ENCODE data around the gene CMTM5.
A peak's percentile ranks its signal among the peaks of the same experiment; 100 is the strongest.

CMTM5 gene

DNA sequence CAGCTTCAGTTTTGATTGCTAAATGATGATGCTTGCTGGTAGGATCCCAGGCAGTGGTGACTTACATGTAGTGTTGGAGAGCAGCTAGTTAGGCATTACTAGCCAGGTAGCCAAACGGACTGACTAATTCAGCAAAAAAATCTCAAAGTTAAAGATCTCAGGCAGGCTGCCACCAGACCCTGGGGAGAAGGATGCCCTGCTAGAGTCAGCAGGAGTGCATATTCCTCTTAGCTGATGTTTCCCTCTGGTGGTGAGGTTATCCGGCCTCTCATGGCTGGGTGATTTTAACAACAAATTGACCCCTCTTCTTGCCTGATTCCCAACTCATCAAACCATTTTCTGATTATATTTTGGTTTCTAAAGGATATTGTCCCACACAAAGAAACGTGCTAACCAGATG is 14.6 kb upstream of the CMTM5 start:
- H3K4me3 ChIP-seq (ENCODE audit: low read depth, low read length) = no peak overlapping the region
- DNase-seq (ENCODE audit: low read depth) = peak; percentile 41
- TF ChIP-seq, protein P1, sequence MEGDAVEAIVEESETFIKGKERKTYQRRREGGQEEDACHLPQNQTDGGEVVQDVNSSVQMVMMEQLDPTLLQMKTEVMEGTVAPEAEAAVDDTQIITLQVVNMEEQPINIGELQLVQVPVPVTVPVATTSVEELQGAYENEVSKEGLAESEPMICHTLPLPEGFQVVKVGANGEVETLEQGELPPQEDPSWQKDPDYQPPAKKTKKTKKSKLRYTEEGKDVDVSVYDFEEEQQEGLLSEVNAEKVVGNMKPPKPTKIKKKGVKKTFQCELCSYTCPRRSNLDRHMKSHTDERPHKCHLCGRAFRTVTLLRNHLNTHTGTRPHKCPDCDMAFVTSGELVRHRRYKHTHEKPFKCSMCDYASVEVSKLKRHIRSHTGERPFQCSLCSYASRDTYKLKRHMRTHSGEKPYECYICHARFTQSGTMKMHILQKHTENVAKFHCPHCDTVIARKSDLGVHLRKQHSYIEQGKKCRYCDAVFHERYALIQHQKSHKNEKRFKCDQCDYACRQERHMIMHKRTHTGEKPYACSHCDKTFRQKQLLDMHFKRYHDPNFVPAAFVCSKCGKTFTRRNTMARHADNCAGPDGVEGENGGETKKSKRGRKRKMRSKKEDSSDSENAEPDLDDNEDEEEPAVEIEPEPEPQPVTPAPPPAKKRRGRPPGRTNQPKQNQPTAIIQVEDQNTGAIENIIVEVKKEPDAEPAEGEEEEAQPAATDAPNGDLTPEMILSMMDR (conservative IDR thresholded peaks at IDR 0.05; ENCODE audit: low read depth, low read length) = peak; percentile 53

DNA sequence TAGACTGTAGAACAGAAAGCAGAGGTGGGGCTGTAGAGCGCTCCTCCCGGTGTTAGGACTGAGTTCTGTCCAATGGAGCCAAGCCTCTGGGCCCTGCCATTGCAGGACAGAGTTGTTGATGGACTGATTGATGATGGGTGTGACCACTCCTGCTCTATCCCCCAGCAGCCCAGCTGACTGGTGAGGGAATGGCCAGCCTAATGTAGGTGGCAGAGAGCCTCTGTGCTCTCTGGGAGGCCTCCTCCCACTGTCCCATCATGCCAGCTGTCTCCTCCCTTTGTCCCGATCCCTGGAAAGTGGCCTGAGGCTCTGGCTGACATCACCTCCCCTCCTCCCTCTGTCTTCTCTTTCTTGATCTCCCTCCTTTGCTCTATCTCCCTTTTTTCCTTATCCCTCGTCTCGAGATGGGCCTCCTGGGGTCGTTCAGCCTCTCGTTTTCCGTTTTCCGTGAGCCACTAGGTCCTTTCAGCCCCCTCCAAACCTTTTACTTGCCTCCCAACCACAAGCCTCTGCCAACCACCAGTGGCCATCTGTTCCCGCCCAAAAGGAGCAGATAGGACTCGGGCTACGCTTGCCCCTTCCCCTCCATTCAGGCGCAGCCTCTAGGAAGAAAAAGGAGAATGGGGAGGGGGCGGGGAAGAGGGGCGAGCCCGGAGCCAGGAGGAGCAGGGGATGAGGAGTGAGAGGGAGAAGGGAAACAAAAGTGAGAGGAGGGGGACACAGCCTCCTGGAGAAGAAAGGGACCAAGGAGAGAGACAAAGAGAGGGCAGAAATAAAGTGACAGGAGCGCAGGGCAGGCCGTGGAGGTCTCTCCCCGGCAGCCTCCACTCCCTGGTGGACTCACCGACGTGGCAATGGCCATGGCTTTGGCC is 12.4 kb upstream of the CMTM5 start:
- no peak for DNase-seq (ENCODE audit: low read depth)
- peak overlapping the region; percentile 58 for H3K4me3 ChIP-seq (ENCODE audit: low read depth, low read length)
- TF ChIP-seq, protein P1 (conservative IDR thresholded peaks at IDR 0.05; ENCODE audit: low read depth, low read length) = no peak

DNA sequence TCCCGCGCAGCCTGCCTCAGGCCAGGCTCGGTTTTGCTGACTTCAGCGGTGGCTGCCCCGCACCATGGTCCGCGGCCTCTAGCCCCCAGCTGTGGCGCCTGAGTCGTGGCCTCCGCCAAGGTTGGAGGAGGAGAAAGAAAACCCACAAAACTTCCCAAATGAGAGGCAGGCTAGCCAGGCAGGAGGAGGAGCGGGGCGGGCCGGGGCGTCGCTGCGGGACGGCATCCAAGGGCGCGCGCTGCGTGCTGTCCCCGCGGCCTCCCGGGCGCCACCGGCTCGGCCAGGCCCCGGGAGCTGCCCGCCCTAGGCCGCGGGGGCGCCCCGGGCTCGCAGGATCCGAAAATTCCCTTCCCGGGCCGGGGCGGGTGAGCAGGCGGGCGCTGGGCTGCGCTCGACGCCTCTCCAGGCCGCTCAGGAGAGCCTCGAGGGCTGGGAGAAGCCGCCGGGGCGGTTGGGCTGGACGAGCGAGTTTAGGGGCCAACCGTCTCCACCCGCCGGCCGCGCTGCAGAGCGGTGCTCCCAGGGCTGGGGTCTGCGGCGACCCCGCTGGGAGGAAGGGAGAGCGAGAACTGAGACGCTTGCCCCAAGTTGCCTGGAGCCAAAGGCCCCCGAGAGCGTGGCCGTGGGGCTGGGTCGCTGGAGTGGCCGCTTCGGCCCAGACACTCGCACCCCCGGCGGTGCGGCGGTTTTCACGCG is 11.7 kb upstream of the CMTM5 start, which contains the start of gene EFS:
EFS (minus strand) TSS at position 137 of the 696 bp plus-strand sequence. CDS start 147 bp downstream, outside the sequence.
- peak; percentile 23 for DNase-seq (ENCODE audit: low read depth)
- TF ChIP-seq, protein P1 (conservative IDR thresholded peaks at IDR 0.05; ENCODE audit: low read depth, low read length) = no peak
- H3K4me3 ChIP-seq (ENCODE audit: low read depth, low read length) = peak within 1 kb of the TSS; percentile 58

DNA sequence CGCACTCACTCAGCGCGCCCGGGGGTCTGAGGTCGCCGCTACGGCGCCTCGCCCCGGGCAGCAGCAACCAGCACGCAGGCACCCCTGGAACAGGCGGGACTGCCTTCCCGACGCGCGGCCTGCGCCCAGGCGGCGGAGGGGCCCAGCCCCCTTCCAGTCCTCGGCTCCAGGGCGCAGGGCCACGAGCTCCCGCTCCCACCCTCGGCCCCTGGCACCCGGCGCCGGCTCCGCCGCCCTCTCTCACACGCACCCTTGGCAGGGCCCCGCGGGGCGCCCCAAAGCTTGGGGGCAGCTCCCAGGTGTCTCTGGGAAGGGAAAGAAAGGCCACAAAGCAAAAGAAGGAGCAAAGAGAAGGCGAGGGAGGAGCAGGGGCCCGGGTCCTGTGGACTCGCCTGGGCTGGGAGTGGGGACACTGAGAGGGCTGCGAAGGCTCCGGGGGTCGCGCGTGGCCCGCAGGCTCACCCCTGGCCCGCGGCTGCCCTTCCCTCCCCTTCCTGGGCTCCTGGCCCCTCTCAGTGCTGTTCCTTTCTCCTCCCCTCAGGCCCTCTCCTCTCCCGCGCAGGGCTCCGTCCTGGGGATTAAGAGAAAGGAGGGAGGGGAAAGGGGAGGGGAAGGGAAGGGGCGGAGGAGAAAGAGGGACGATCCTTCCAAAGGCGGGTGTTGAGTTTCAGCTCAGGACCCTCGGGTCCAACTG is 11.0 kb upstream of the CMTM5 start:
- TF ChIP-seq, protein P1 (conservative IDR thresholded peaks at IDR 0.05; ENCODE audit: low read depth, low read length) = no peak
- H3K4me3 ChIP-seq (ENCODE audit: low read depth, low read length) = peak overlapping the region; percentile 58
- peak; percentile 49 for DNase-seq (ENCODE audit: low read depth)

DNA sequence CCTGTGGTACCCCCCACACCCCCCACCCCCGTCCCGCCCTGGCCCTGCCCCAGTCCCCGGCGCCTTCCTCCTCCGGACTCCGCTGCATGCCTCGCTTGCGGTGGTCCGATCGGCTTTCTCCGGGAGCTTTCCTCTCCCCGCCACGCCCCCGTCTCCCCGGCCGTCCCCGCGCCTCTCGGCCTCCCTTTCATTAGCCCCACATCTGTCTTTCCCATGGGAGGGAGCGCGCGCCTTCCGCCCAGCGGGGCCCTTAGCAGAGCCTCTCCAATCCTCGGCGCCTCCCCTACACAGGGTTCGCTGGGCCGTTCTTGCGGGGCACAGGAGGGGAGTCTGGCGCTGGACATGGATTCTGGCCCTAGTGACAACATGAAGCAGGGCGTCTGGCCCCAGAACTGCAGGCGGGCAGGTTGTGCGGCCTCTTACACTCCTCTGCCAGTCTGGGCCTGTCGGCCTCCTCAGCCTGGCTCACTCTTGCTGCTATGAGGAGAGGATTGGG is 10.4 kb upstream of the CMTM5 start:
- DNase-seq (ENCODE audit: low read depth) = peak; percentile 52
- H3K4me3 ChIP-seq (ENCODE audit: low read depth, low read length) = peak overlapping the region; percentile 58
- TF ChIP-seq, protein P1 (conservative IDR thresholded peaks at IDR 0.05; ENCODE audit: low read depth, low read length) = no peak

DNA sequence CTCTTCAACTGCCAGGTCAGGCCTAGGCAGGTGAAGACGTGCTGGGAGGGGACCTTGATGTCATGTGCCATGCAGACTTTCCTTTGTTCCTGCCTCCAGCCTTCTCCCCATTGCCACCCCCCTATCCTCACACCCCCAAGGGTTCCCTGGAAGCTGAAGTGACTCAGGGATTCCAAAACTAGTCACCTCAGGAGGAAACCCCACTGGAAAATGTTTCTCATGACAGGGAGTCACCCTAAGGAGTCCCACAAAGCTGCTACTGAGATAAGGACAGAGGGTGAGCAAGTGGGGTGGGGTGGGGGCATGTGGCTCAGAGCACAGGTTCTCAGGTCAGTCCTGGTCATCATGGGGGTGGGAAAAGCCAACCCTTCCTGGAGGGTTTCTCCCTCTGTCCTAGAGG is 6.6 kb upstream of the CMTM5 start:
- TF ChIP-seq, protein P1 (conservative IDR thresholded peaks at IDR 0.05; ENCODE audit: low read depth, low read length) = no peak
- no peak for DNase-seq (ENCODE audit: low read depth)
- H3K4me3 ChIP-seq (ENCODE audit: low read depth, low read length) = no peak overlapping the region

All from choroid plexus epithelial cell (primary cell).